Naive thymus-derived CD4-positive, alpha-beta T cell (primary cell): ENCODE results near the gene UTP14C. TPM values are rescaled to one million over a fixed set of nuclear protein-coding genes. Genes with fewer than 3 reads are reported as not detected.

Experiments
- ATAC-seq: fragments of 150-1000 bp; cut with Tn5 transposase; 2 replicates; pipeline ENCODE4 v1.10.0; 2021; ENCODE audit warnings: mild to moderate bottlenecking, moderate library complexity
- CTCF ChIA-PET: fragments of 350-600 bp; sonication (Branson Sonifier 250); formaldehyde crosslinking; loops from one replicate; lab custom pipeline; 2021; ENCODE audit warnings: antibody characterized with exemption; lab: Charles Lee
- POLR2A ChIA-PET: fragments of 350-600 bp; sonication (Branson Sonifier 250); formaldehyde crosslinking; loops from one replicate; lab custom pipeline; 2021; ENCODE audit warnings: antibody characterized with exemption, inconsistent platforms; lab: Charles Lee
- DNase-seq, 9 donors: peaks; one replicate each; pipeline versions ENCODE4 v3.0.0 to v3.0.0-alpha.2; 2020 to 2022; ENCODE audit warnings: mixed read lengths in 1 of 9
- H3K27ac ChIP-seq: one replicate; pipeline ENCODE4 v1.7.0; 2013; ENCODE audit warnings: mild to moderate bottlenecking, low read depth, low read length, moderate library complexity
- H3K27me3 ChIP-seq, 2 donors: one replicate each; pipeline ENCODE4 v1.7.0; 2013; ENCODE audit warnings: low read length in 2 of 2, mild to moderate bottlenecking in 2 of 2, moderate library complexity in 2 of 2; ENCODE audit not compliant: control insufficient read depth in 2 of 2, insufficient read depth in 2 of 2
- H3K36me3 ChIP-seq, 3 experiments: 1 replicate in 2 of 3; 2 replicates in 1 of 3; pipeline ENCODE4 v1.7.0; 2013; ENCODE audit warnings: low read length in 3 of 3, mild to moderate bottlenecking in 3 of 3, moderate library complexity in 1 of 3; ENCODE audit not compliant: insufficient read depth in 3 of 3, control insufficient read depth in 2 of 3
- H3K4me1 ChIP-seq, 2 donors: one replicate each; pipeline ENCODE4 v1.7.0; 2013; ENCODE audit warnings: low read length in 2 of 2, mild to moderate bottlenecking in 2 of 2, moderate library complexity in 1 of 2; ENCODE audit not compliant: control insufficient read depth in 2 of 2, insufficient read depth in 2 of 2
- H3K4me3 ChIP-seq: 2 replicates; pipeline ENCODE4 v1.7.0; 2013; ENCODE audit warnings: mild to moderate bottlenecking, low read length
- H3K9me3 ChIP-seq, 3 experiments: 1 replicate in 2 of 3; 2 replicates in 1 of 3; pipeline ENCODE4 v1.7.0; 2013; ENCODE audit warnings: low read length in 3 of 3; ENCODE audit not compliant: control insufficient read depth in 2 of 3
- H3K27ac Mint-ChIP-seq, 9 donors: one replicate each; pipeline ENCODE4 v1.8.0; 2020 to 2022; ENCODE audit warnings: mixed read lengths in 9 of 9, mild to moderate bottlenecking in 8 of 9, moderate library complexity in 5 of 9, inconsistent platforms in 2 of 9
- H3K27me3 Mint-ChIP-seq, 5 donors: one replicate each; pipeline ENCODE4 v1.8.0; 2021 to 2022; ENCODE audit warnings: mixed read lengths in 5 of 5, mild to moderate bottlenecking in 1 of 5
- H3K36me3 Mint-ChIP-seq, 5 donors: one replicate each; pipeline ENCODE4 v1.8.0; 2020 to 2022; ENCODE audit warnings: mixed read lengths in 5 of 5, mild to moderate bottlenecking in 3 of 5, inconsistent platforms in 1 of 5
- H3K4me1 Mint-ChIP-seq, 7 donors: one replicate each; pipeline ENCODE4 v1.8.0; 2020 to 2022; ENCODE audit warnings: mixed read lengths in 7 of 7, mild to moderate bottlenecking in 3 of 7, inconsistent platforms in 1 of 7
- H3K4me3 Mint-ChIP-seq, 10 donors: one replicate each; pipeline ENCODE4 v1.8.0; 2020 to 2022; ENCODE audit warnings: mild to moderate bottlenecking in 10 of 10, mixed read lengths in 10 of 10, moderate library complexity in 6 of 10, inconsistent platforms in 2 of 10
- H3K9me3 Mint-ChIP-seq, 11 donors: one replicate each; pipeline ENCODE4 v1.8.0; 2020 to 2022; ENCODE audit warnings: mixed read lengths in 11 of 11, mild to moderate bottlenecking in 4 of 11, inconsistent platforms in 1 of 11, moderate library complexity in 1 of 11
- intact Hi-C, 2 donors: fragments of 100-400 bp; cut with micrococcal nuclease; formaldehyde crosslinking; loops; one replicate each; pipeline ENCODE4 v1.15.1; 2023
- polyA plus RNA-seq, 2 donors: library from polyadenylated mRNA; unstranded; fragments of 300-500 nt; fragmentation: Illumina TruSeq; gene quantifications; one replicate each; pipeline ENCODE4 v1.2.3, GENCODE V29; 2021
- total RNA-seq, 6 experiments: library from RNA in 5 of 6; stranded (reverse) in 5 of 6; gene quantifications; 1 replicate in 5 of 6; 2 replicates in 1 of 6; pipeline ENCODE4 v1.2.3 and lab custom pipeline; 2021 to 2026

Gene UTP14C
- total and polyA plus RNA-seq, 7 experiments from 2014 or later = 2.0 to 17.2 (median 4.6) TPM

- H3K4me3 Mint-ChIP-seq = no peak overlapping the region
- intact Hi-C loops = loop anchor here (1.0 to 5.0 kb wide), 6 partner anchors 11 to 449 kb away; partner anchors contain the start of genes ALG11 (in 2 of the 2) and VPS36 (in 1 of the 2)
- no peaks in the 10 kb centered on the region for H3K9me3 Mint-ChIP-seq
- ATAC-seq = peak; percentile 83
- H3K4me1 Mint-ChIP-seq = peaks cover 0 to 7% (median 4%) of the 10 kb centered on the region in 7 donors
- no peaks in the 10 kb centered on the region for H3K27me3 ChIP-seq
- H3K27ac Mint-ChIP-seq = no peak overlapping the region
- peaks cover 0 to 35% (median 4%) of the 10 kb centered on the region in 5 donors for H3K27me3 Mint-ChIP-seq
- H3K36me3 Mint-ChIP-seq = no peaks in the 10 kb centered on the region
- H3K4me1 ChIP-seq = no peaks in the 10 kb centered on the region
- POLR2A ChIA-PET = interaction anchor here (0.7 kb wide), 1 partner anchor 106 kb away, joined by 5 read pairs; no protein-coding TSS in a partner anchor
- CTCF ChIA-PET = interaction anchor here (0.7 to 1.4 kb wide), 6 partner anchors 26 to 237 kb away, joined by 3 to 8 read pairs (median 4); no protein-coding TSS in a partner anchor
- no peak overlapping the region for H3K4me3 ChIP-seq
- no peak overlapping the region for H3K27ac ChIP-seq
- no peaks in the 10 kb centered on the region for H3K9me3 ChIP-seq
- DNase-seq = peak in 6 of 9 donors; percentile 16 to 49 (median 38)
- no peaks in the 10 kb centered on the region for H3K36me3 ChIP-seq
Observed at GRCh38 chr13:52001120-52001731, 23.3 kb upstream of the UTP14C start.

DNA sequence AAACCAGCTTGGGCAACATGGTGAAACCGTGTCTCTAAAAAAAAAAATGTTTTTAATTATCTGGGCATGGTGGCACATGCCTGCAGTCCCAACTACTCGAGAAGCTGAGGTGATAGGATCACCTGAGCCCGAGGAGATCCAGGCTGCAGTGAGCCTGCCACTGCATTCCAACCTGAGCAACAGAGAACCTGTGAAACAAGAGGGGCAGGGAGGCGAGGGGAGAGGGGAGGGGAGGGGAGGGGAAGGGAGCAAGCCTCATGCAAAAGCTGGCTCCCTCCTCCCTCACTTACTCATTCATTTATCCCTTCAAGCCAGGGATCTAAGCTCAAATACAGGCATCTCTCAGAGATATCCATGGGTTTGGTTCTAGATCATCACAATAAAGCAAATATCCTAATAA lies 22.1 kb upstream of the UTP14C start:
- intact Hi-C loops = loop anchor here in 1 of 2 donors (5.0 kb wide), 1 partner anchor 235 kb away; no protein-coding TSS in a partner anchor
- no peak for ATAC-seq
- H3K4me1 ChIP-seq = no peaks in the 10 kb centered on the region

GRCh38 chr13:52003541-52003940 lies 20.9 kb upstream of the UTP14C start:
- Mint-ChIP-seq H3K27me3 (peaks cover 0 to 27% (median 5%) of the 10 kb centered on the region in 5 donors), H3K4me1 (peaks cover 0 to 7% (median 4%) of the 10 kb centered on the region in 7 donors), H3K36me3 (no peaks in the 10 kb centered on the region), H3K4me3 (no peak overlapping the region), H3K27ac (no peak overlapping the region), H3K9me3 (no peaks in the 10 kb centered on the region)
- Histone ChIP-seq H3K9me3 (no peaks in the 10 kb centered on the region), H3K4me3 (no peak overlapping the region), H3K4me1 (no peaks in the 10 kb centered on the region), H3K36me3 (no peaks in the 10 kb centered on the region), H3K27me3 (no peaks in the 10 kb centered on the region), H3K27ac (no peak overlapping the region)
- intact Hi-C loops = loop anchor here in 1 of 2 donors (5.0 kb wide), 1 partner anchor 234 kb away; no protein-coding TSS in a partner anchor
- DNase-seq (no peak), ATAC-seq (no peak)
- POLR2A ChIA-PET = no interaction called here
- CTCF ChIA-PET = interaction anchor here (0.7 to 1.3 kb wide), 2 partner anchors 29 to 40 kb away, joined by 3 read pairs; no protein-coding TSS in a partner anchor

More for the DNA sequence above, 22.1 kb upstream of the UTP14C start:
- H3K36me3 ChIP-seq = no peaks in the 10 kb centered on the region
- no peaks in the 10 kb centered on the region for H3K36me3 Mint-ChIP-seq
- H3K27ac ChIP-seq = no peak overlapping the region
- ChIA-PET POLR2A (no interaction called here), CTCF (interaction anchor here (0.6 to 1.3 kb wide), 3 partner anchors 29 to 614 kb away, joined by 3 to 8 read pairs (median 4); no protein-coding TSS in a partner anchor)
- no peaks in the 10 kb centered on the region for H3K27me3 ChIP-seq
- peaks cover 0 to 28% (median 4%) of the 10 kb centered on the region in 5 donors for H3K27me3 Mint-ChIP-seq
- no peak overlapping the region for H3K4me3 ChIP-seq
- no peak overlapping the region for H3K27ac Mint-ChIP-seq
- no peaks in the 10 kb centered on the region for H3K9me3 ChIP-seq
- no peaks in the 10 kb centered on the region for H3K9me3 Mint-ChIP-seq
- DNase-seq = no peak
- H3K4me1 Mint-ChIP-seq = peaks cover 0 to 7% (median 4%) of the 10 kb centered on the region in 7 donors
- H3K4me3 Mint-ChIP-seq = no peak overlapping the region

DNA sequence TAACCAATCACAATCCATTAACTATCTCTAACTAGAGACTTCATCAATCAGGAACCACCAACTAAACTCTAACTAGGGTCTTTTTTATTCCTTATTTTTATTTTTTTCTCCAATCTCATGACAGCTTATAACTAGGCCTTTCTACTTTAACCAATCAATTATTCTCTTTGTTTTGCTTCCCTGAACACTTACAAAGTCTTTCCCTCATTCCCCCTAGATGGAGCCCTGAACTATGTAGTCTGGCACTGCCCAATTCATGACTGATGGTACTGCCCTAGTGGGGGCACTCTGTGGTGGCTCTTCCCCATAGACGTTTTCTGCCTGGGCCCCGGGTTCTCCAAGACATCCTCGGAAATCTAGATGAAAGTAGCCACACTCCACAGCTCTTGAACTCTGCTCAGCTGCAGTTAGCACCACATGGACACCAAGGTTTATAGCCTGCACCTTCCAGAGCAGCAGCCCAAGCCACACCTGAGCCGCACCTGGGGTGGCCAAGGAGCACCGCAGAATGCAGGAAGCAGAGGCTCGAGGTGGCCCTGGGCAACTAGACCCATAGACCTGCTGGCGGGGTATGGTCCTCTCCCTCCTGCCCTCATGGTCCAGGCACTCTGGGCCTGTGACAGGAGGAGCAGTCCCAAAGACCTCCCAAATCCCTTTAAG lies 19.9 kb upstream of the UTP14C start:
- no peak overlapping the region for H3K4me3 ChIP-seq
- H3K27ac Mint-ChIP-seq = no peak overlapping the region
- H3K9me3 Mint-ChIP-seq = no peaks in the 10 kb centered on the region
- no peaks in the 10 kb centered on the region for H3K36me3 Mint-ChIP-seq
- intact Hi-C loops = loop anchor here in 1 of 2 donors (5.0 kb wide), 1 partner anchor 233 kb away; no protein-coding TSS in a partner anchor
- no peaks in the 10 kb centered on the region for H3K4me1 ChIP-seq
- DNase-seq (no peak), ATAC-seq (no peak)
- peaks cover 0 to 7% (median 4%) of the 10 kb centered on the region in 7 donors for H3K4me1 Mint-ChIP-seq
- H3K36me3 ChIP-seq = no peaks in the 10 kb centered on the region
- ChIA-PET CTCF (interaction anchor here (1.3 kb wide), 1 partner anchor 30 kb away, joined by 3 read pairs; no protein-coding TSS in a partner anchor), POLR2A (no interaction called here)
- no peak overlapping the region for H3K27ac ChIP-seq
- no peaks in the 10 kb centered on the region for H3K9me3 ChIP-seq
- no peak overlapping the region for H3K4me3 Mint-ChIP-seq
- H3K27me3 Mint-ChIP-seq = peaks cover 3 to 33% (median 8%) of the 10 kb centered on the region in 5 donors
- H3K27me3 ChIP-seq = no peaks in the 10 kb centered on the region

- H3K4me1 ChIP-seq = peaks cover 0 to 2% of the 10 kb centered on the region in 2 donors
- POLR2A ChIA-PET = no interaction called here
- peaks cover 12 to 42% (median 20%) of the 10 kb centered on the region in 5 donors for H3K27me3 Mint-ChIP-seq
- no peak overlapping the region for H3K4me3 ChIP-seq
- peaks cover 3 to 14% (median 8%) of the 10 kb centered on the region in 7 donors for H3K4me1 Mint-ChIP-seq
- intact Hi-C loops = no loop called here
- H3K9me3 ChIP-seq = no peaks in the 10 kb centered on the region
- H3K36me3 Mint-ChIP-seq = no peaks in the 10 kb centered on the region
- no peaks in the 10 kb centered on the region for H3K9me3 Mint-ChIP-seq
- H3K36me3 ChIP-seq = no peaks in the 10 kb centered on the region
- H3K27me3 ChIP-seq = no peaks in the 10 kb centered on the region
- no peak overlapping the region for H3K27ac ChIP-seq
- ATAC-seq (no peak), DNase-seq (no peak)
- H3K27ac Mint-ChIP-seq = no peak overlapping the region
- CTCF ChIA-PET = interaction anchor here (1.1 kb wide), 1 partner anchor 161 kb away, joined by 3 read pairs; the partner anchor contains the start of gene TMEM272
- no peak overlapping the region for H3K4me3 Mint-ChIP-seq
Observed at GRCh38 chr13:52005841-52006522, 18.5 kb upstream of the UTP14C start.
